IPS-15b (cell line): ENCODE measurements around the gene SAPCD2.

Experiments
- H3K27me3 ChIP-seq: one replicate; pipeline ENCODE4 v1.6.1; 2013; ENCODE audit warnings: low read length; ENCODE audit not compliant: control insufficient read depth, insufficient read depth
- H3K36me3 ChIP-seq: one replicate; pipeline ENCODE4 v1.6.1; 2013; ENCODE audit warnings: low read length; ENCODE audit not compliant: control insufficient read depth, insufficient read depth
- H3K4me1 ChIP-seq: one replicate; pipeline ENCODE4 v1.6.1; 2013; ENCODE audit warnings: mild to moderate bottlenecking, low read length; ENCODE audit not compliant: control insufficient read depth, insufficient read depth
- H3K4me3 ChIP-seq: one replicate; pipeline ENCODE4 v1.5.1; 2013; ENCODE audit warnings: low read depth, low read length
- H3K9ac ChIP-seq: one replicate; pipeline ENCODE4 v1.6.1; 2013; ENCODE audit warnings: low read depth, mild to moderate bottlenecking, low read length
- H3K9me3 ChIP-seq: one replicate; pipeline ENCODE4 v1.6.1; 2013; ENCODE audit warnings: mild to moderate bottlenecking, low read length; ENCODE audit not compliant: control insufficient read depth, insufficient read depth

SAPCD2 gene

DNA sequence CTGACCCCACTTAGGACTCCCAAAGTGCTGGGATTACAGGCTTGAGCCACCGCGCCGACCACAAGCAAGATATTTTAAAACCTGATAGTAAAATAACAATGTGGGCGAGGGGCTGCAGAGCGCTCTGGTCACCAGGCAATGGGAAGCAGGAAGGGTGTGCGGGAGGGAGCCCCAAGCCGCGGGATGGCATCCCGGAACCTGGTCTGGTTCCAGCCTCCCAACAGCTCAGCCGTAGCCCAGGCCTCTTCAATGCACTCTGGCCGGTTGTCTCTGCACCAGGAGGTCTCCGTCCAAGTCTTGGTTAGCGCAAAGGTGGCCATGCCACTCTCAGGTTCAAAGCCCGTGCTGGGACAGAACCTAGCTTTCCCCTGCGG, 6.3 kb upstream of the SAPCD2 start:
- Histone ChIP-seq H3K9me3 (no peaks in the 10 kb centered on the region), H3K9ac (no peak overlapping the region), H3K27me3 (peaks cover 19% of the 10 kb centered on the region), H3K4me3 (peak overlapping the region; percentile 52), H3K36me3 (peaks cover 13% of the 10 kb centered on the region), H3K4me1 (peaks cover 6% of the 10 kb centered on the region)

DNA sequence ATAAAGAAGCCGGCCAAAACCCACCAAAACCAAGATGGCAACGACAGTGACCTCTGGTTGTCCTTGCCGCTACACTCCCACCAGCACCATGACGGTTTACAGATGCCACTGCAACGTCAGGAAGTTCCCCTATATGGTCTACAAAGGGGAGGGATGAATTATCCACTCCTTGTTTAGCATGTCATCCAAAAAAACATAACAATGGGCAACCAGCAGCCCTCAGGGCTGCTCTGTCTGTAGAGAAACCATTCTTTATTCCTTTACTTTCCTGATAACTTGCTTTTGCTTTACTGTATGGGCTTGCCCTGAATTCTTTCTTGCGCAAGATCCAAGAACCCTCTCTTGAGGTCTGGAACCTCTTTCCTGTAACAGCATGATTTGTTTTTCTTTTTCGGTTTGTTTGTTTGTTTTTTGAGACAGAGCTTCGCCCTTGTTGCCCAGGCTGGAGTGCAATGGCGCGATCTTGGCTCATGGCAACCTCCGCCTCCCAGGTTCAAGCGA, 5.0 kb upstream of the SAPCD2 start:
- H3K4me1 ChIP-seq = peaks cover 6% of the 10 kb centered on the region
- H3K9ac ChIP-seq = no peak overlapping the region
- peaks cover 23% of the 10 kb centered on the region for H3K27me3 ChIP-seq
- H3K9me3 ChIP-seq = no peaks in the 10 kb centered on the region
- H3K4me3 ChIP-seq = no peak overlapping the region
- H3K36me3 ChIP-seq = peaks cover 7% of the 10 kb centered on the region

DNA sequence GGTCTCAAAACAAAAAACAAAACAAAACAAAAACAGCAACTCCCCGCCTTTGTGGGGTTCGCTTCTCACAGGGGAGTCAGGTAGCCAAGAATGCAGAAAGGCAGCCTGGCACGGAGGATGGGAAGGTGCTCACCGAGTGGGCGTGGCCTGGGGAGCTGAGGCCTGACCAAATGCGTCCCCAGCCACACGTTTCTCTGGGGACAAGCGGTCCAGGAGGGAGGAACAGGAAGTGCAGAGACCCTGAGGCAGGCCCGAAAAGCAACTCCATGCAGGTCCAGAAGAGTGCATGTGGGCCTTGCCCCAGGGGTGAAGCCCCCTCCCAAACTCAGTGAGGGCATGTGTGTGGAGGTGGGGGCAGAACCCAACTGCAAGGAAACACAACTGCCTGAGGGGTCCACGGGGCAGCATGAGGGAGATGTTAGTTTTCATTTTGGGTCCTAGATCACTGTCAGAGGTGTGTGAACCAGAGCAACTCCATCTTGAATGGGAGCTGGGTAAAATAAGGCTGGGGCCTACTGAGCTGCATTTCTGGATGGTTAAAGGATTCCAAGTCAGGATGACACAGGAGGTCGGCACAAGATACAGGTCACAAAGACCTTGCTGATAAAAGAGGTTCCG, 4.4 kb upstream of the SAPCD2 start:
- Histone ChIP-seq H3K36me3 (peaks cover 6% of the 10 kb centered on the region), H3K9me3 (no peaks in the 10 kb centered on the region), H3K9ac (peak overlapping the region; percentile 26), H3K4me3 (no peak overlapping the region), H3K4me1 (peaks cover 6% of the 10 kb centered on the region), H3K27me3 (peaks cover 21% of the 10 kb centered on the region)

DNA sequence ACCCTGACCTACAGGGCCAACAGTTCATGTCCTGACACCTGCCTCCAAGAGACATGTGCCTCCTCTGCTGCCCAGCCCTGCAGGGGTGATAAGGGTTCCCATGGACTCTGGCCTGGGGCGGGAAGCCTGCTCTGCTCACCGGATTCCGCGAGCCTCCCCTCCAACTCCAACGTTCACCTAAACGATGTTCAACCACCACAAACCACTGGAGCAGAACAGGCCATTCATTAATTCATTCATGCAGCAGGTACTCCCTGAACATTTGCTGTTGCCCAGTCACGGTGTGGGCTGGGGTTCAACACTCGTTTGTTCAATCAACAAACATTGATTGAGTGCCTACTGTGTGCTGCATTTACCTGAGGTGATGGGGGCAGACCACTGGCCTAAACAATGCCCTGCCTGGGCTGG, 3.6 kb upstream of the SAPCD2 start:
- Histone ChIP-seq H3K27me3 (peaks cover 20% of the 10 kb centered on the region), H3K4me3 (no peak overlapping the region), H3K9me3 (no peaks in the 10 kb centered on the region), H3K4me1 (peaks cover 6% of the 10 kb centered on the region), H3K9ac (no peak overlapping the region), H3K36me3 (no peaks in the 10 kb centered on the region)

DNA sequence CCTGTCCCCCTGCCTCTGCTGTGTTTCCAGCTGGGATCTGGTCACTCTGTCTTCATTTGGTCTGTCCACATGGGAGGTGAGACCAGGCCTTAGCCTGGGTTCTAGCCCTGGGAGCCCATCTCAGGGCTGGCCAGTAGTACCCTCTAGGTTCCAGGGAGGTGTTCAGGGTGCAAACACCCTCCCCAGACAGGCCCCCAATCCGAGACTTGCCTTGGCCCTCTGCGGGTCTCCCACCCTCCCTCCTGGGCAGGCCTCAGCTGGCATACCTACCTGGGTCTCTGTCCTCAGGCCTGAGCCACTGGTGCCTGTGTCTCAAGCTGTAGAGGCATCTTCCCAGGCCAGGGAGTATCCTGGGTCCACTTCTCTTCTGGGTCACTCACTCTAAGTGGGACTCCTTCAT, 925 bp upstream of the SAPCD2 start:
- no peak overlapping the region for H3K9ac ChIP-seq
- peaks cover 6% of the 10 kb centered on the region for H3K4me1 ChIP-seq
- H3K36me3 ChIP-seq = peaks cover 5% of the 10 kb centered on the region
- peak overlapping the region; percentile 49 for H3K4me3 ChIP-seq
- peaks cover 11% of the 10 kb centered on the region for H3K27me3 ChIP-seq
- no peaks in the 10 kb centered on the region for H3K9me3 ChIP-seq

DNA sequence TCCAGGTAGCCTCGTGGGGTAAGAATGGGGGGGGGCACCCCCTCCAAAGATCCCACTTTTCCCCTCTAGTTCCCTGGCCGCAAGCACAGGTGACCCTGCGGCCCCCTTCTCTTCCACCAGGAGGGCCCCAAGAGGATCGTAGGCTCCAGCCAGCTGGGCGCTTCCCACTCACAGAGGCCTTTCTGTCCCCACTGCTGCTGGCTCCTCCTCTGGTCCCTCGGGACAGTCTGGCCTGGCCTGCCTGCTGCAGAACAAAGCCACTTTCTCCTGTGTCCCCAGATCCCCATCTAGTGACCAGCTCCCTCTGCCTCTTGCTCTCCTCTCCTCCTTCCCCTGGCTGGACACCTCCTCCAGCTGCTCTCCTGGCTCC, 534 bp upstream of the SAPCD2 start:
- Histone ChIP-seq H3K9ac (no peak overlapping the region), H3K9me3 (no peaks in the 10 kb centered on the region), H3K36me3 (peaks cover 5% of the 10 kb centered on the region), H3K4me3 (peak overlapping the region; percentile 49), H3K4me1 (peaks cover 6% of the 10 kb centered on the region), H3K27me3 (peaks cover 11% of the 10 kb centered on the region)

DNA sequence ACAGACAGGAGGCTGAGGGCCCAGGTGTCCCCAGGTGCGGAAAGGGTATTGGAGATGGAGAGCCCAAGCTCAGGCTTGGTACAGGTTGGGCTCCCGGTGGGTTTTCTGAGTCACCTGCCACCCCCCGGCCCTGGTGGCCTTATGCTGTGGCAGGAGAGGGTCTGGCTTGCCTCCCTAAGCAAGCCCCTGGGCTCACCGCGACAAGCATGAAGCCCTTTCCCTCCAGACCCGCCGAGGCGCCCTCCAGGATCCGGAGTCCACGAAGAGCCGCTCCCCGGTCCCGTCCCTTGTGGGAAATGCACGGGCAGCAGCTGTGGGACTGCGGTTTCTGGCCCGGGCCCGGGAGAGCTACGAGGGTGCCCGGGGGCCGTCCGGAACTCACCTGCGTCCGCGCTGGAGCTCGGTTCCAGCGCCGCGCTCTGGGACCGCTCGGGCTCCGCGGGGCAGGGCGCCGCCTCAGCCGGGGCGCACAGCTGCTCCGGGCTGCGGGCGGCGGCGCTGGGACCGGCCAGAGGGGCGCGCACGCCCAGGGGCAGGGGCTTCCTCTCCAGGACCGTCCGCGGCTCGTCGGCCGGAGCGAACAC, 757 bp downstream of the SAPCD2 start:
- Histone ChIP-seq H3K4me3 (peak overlapping the region; percentile 66), H3K4me1 (no peaks in the 10 kb centered on the region), H3K27me3 (peaks cover 11% of the 10 kb centered on the region), H3K9me3 (no peaks in the 10 kb centered on the region), H3K9ac (peak overlapping the region; percentile 47), H3K36me3 (peaks cover 10% of the 10 kb centered on the region)

DNA sequence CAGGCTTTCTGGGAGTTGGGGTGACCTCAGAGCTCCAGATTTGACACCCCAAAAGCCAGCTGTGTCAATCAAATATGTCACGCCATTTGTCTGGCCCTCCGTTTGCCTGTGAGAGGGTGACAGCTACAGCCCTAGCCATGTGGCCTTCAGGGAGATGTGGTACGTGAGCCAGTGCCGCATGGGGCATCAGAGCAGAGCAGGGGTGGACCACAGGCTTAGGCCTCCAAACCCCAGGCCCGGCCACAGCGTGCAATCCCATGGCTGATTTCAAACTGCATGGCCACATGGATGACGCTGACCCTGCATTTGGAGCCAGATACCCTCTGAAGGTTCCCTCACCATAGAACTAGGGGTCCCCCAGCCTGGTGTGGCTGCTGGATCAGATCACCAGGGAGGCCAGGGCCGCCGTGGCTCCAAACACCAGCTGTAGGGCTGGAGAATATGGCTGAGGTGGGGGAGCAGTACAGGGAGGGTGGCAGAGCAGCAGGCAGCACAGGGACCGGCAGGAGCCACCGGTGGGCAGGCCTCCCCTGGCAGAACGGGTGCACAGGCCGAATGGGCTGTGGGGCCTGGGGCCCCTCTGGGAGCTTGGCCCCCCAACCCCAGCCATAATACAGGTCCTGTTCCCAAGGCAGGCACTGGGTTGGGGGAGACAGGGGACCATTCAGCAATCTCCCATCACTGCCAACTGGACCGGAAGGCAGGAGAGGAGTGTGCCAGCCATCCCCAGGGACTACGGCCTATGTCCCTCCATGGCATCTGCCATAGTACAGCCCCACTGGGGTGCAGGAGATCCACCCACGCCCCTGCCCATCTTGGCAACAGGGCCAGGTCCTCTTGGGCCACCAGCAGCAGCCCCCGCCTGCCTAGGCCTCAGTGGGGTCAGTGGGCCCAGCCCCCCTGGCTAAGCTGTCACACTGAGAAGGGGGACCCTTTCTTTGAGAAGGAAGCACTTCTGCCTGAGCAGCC, 1.5 kb downstream of the SAPCD2 start:
- H3K36me3 ChIP-seq = peaks cover 10% of the 10 kb centered on the region
- H3K4me1 ChIP-seq = no peaks in the 10 kb centered on the region
- H3K27me3 ChIP-seq = peaks cover 11% of the 10 kb centered on the region
- no peak overlapping the region for H3K9ac ChIP-seq
- no peaks in the 10 kb centered on the region for H3K9me3 ChIP-seq
- H3K4me3 ChIP-seq = peak overlapping the region; percentile 66

DNA sequence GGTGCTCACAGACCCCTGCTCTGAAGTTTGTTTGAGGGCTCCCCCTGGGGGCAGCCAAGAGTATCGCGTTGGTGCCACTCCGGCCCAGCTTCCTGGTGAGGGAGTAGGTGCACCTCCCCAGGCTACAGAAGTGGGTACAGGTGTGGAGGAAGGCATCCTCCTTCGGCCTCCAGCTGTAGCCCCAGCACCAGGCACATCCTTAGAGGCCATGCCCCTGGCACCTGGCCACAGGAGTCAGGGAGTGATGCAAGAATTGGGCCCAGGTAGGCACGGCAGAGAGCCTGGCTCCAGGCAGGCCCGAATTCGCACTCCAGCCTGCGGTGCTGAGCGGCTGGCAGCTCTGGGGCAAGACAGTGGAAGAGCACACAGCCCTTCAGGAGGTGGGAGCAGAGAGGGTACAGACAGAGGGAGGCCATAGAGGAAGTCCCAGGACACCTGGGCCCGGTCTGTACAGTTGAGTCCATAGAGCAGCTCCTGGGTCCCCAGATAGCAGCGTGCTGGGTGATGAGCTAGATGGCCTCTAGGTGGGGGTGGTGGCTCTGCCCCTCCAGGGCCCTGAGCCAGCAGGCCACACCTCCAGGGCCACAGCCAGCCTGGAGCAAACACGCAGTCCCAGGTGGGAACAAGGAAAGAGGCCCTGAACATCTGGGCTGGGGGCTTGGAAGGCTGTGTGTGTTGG, 2.4 kb downstream of the SAPCD2 start:
- Histone ChIP-seq H3K4me3 (no peak overlapping the region), H3K9ac (no peak overlapping the region), H3K27me3 (peaks cover 11% of the 10 kb centered on the region), H3K9me3 (no peaks in the 10 kb centered on the region), H3K4me1 (no peaks in the 10 kb centered on the region), H3K36me3 (peaks cover 10% of the 10 kb centered on the region)

DNA sequence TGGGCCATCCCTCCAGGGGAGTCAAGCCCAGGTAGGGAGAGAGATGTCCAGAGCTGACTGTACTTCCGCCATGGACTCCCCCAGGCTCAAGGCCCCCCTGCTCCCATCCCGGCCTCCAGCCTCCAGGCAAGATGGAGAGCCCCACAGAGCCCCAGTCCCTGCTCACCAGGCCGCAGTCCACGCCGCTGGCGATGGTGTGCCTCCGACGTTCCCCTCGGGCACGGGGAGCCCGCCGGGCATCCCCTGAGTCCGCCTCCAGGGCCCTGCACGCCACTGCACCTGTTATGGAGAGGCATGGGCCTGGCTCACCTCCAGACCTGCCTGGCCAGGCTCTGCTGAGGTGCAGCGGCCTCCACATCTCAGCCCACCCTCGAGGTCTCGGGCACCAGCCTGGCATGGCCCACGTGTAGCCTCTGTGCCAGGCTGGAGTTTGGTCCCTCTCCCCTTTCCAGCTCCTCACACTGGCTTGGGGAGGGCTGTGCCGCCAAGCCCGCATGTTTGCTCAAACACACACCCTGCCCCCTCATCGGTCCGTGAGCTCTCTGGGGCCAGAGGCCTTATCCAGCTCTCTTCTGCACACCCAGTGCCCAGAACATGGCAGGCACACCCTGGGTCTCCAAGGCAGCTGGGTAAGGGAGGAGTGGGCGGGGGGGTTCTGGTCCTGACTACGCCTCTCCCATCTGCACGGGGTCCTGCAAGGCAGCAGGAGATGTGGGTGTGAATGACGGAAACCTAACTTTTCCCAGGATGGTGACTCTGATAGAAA, 4.1 kb downstream of the SAPCD2 start:
- Histone ChIP-seq H3K9ac (no peak overlapping the region), H3K9me3 (no peaks in the 10 kb centered on the region), H3K36me3 (peaks cover 10% of the 10 kb centered on the region), H3K27me3 (peaks cover 8% of the 10 kb centered on the region), H3K4me1 (no peaks in the 10 kb centered on the region), H3K4me3 (no peak overlapping the region)
